Stimulated activated CD4-positive, alpha-beta T cell treated with anti-CD3 and anti-CD28 coated beads, Interleukin-2, amount 100 ng/mL, for 4 hours (primary cell): ENCODE data around the gene EBNA1BP2.
A peak's percentile ranks its signal among the peaks of the same experiment; 100 is the strongest.
"Not testable (repeated sequence)": the region's sequence is repeated elsewhere in the genome, so short reads cannot be mapped to it uniquely, and the experiment has no call there.

Source experiments
- DNase-seq: peaks from one replicate; pipeline ENCODE4 v3.0.0-alpha.2; 2020; ENCODE audit warnings: low read depth

EBNA1BP2 gene, protein sequence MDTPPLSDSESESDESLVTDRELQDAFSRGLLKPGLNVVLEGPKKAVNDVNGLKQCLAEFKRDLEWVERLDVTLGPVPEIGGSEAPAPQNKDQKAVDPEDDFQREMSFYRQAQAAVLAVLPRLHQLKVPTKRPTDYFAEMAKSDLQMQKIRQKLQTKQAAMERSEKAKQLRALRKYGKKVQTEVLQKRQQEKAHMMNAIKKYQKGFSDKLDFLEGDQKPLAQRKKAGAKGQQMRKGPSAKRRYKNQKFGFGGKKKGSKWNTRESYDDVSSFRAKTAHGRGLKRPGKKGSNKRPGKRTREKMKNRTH

DNA sequence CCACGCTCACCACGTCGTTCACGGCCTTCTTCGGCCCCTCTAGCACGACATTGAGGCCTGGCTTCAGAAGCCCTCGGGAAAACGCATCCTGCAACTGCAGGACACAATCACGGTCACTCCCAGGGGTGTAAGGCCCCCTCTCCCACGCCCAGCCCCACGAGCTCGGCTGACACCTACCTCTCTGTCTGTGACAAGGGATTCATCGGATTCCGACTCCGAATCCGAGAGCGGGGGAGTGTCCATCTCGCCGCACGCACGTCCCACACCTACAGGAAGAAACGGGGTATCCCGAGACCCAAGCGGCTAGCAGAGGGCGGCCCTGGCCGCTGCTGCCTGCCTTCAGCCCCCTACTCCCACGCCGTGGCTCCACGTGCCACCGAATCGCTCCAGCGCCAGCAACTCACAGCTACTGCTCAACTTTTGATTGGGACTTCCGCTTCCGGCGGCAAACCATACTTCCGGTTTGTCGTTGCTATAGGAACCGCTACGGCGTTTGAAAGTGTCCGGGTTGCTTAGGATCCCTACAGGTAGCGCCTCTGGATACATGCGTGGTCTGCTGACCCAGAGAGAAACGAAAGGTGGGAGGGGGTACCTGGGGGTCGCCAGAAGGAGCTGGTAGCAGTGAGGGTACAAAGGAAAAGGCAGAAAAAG is at the start of gene EBNA1BP2, which contains the start of gene CFAP57:
TSS of gene EBNA1BP2 (minus strand) at position 415 of the 651 bp plus-strand sequence. CDS start at position 243, 172 bp downstream.
TSS of gene CFAP57 (plus strand) at position 455 of the 651 bp plus-strand sequence. CDS start 424 bp downstream, outside the sequence.
- peak; percentile 87 for DNase-seq

GRCh38 chr1:43221797-43222196 is 49.7 kb upstream of the EBNA1BP2 start:
- DNase-seq = no peak

GRCh38 chr1:43220905-43221778 is 49.1 kb upstream of the EBNA1BP2 start:
- DNase-seq = no peak

GRCh38 chr1:43217747-43218146 is 45.7 kb upstream of the EBNA1BP2 start:
- DNase-seq = no peak

GRCh38 chr1:43214501-43215444 is 42.7 kb upstream of the EBNA1BP2 start:
- DNase-seq = no peak

- DNase-seq = not testable (repeated sequence)
Observed at GRCh38 chr1:43208277-43208676, 36.2 kb upstream of the EBNA1BP2 start.

DNA sequence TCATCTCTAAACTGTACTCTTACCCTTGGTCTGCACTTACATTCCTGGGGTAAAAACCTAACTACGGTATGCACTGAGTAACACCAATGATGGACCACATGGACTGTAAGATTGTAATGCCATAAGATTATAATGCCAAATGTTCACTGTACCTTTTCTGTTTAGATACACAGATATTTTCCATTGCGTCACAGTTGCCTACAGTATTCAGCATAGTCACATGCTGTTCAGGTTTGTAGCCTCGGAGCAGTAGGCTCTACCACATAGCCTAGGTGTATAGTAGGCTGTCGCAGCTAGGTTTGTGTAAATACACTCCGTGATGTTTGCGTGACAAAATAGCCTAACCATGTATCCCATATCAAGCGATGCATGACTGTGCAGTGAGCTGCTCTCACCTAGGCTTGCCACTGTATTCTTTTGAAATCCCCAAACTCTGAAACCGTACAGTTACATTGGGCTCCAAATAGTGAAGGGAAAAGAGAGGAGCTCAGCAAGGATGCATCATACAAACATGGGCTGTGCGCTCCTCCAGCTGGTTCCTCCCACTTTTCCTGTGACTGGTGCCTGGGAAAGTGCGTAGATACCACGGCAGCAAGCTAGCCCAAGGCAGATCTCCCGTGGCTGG is 35.3 kb upstream of the EBNA1BP2 start:
- DNase-seq = no peak

- no peak for DNase-seq
Observed at GRCh38 chr1:43206600-43207228, 34.6 kb upstream of the EBNA1BP2 start.

DNA sequence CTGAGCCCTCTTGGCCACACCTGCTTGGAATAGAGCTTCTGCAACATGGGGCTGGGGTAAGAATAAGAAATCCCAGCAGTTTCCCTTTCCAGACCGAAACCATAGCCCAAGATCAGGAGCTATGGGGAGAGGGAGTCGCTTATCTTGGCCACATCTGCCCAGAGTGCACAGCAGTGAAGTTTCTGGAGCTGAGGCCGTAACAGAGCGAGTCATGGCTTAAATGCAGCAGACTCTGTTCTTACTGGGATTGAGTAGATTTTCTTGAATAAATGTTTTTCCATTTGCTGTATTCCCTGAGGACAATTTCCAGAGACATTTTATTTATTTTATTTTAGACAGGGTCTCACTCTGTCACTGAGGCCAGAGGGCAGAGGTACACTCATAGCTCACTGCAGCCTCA is 33.6 kb upstream of the EBNA1BP2 start:
- DNase-seq = no peak

DNA sequence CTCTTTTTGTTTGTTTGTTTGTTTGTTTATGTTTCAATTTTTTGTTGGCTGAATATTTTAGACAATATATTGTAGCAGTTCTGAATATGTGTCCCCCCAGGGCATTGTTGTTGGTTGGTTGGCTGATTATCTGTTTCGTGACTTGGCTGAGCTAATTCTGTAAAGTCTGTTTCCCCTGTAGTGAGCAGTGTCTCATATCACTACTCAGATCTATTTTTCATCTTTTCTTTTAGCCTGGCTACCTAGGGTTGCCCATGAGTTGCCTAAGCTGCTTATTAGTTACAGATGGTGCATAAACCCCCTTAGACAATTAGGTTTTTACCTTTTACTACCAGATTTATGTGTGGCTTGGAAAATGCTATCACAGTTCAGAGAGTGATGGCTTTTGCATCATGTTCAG is 32.3 kb upstream of the EBNA1BP2 start:
- DNase-seq = no peak

GRCh38 chr1:43203859-43204258 is 31.8 kb upstream of the EBNA1BP2 start:
- DNase-seq = no peak

- no peak for DNase-seq
Observed at GRCh38 chr1:43199093-43199726, 27.1 kb upstream of the EBNA1BP2 start.

DNA sequence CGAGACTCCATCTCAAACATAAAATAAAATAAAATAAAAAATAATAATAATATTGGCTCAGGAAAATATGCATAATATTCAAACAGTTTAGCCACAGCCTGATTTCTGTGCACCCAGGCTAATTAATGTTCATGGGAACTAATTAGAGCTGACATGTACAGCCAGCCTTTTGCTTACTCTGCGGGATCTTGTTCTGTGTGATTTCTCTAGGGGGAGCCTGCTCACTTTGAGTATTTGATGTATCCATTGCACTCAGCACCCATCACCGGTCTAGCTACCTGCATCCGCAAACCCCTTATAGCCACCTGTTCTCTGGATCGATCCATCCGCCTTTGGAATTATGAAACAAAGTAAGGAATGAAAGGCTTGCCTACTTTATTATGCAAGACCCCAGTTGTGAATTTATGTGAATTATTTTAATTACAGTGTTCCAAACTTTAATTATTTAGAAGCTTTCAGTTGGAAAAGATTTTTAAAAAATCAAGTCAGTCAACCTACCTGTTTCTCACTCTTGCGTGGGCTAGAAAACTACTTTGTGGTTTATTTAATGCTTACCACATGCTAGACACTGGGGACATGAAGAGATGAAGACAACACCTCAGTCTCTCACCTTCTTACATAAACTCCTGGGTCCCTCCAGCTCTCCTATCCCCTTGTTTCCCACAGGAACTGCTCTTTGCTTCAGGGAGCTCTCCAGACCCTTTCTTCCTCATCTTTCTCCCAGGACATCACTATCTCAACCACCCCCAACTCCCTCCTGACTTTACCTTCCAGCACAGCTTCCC is 25.4 kb upstream of the EBNA1BP2 start:
- DNase-seq = no peak

DNA sequence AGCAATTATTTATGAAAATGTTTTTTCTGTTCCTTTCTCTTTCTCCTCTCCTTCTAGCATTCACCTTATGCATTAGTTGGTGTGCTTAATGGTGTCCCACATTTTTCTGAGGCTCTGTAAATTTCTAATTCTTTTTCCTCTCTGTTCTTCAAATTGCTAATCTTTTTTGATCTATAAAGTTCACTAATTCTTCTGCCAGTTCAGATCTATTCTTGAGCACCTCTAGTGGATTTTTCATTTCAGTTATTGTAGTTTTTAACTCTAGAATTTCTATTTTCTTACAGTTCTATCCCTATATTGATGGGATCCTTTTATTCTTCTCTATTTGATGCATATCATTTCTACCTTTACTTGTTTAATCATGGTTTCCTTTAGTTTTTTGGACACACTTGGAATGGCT is 22.4 kb upstream of the EBNA1BP2 start:
- DNase-seq = no peak

GRCh38 chr1:43188106-43188505 is 16.0 kb upstream of the EBNA1BP2 start:
- no peak for DNase-seq

DNA sequence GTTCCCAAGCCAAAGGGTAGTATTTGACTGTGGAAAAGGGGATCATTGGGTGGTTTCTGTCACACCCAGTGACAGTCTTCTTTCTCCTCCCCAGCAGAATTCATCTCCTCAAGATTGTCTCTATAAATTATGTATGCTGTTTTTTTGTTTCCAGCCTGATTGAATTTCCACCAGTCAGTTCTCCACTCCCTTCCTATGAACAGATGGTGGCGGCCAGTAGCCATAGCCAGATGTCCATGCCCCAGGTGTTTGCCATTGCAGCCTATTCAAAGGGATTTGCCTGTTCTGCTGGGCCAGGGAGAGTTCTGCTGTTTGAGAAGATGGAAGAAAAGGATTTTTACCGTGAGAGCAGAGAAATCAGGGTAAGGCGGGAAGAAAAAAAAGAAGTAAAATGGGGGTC is 12.9 kb upstream of the EBNA1BP2 start:
- DNase-seq = no peak

DNA sequence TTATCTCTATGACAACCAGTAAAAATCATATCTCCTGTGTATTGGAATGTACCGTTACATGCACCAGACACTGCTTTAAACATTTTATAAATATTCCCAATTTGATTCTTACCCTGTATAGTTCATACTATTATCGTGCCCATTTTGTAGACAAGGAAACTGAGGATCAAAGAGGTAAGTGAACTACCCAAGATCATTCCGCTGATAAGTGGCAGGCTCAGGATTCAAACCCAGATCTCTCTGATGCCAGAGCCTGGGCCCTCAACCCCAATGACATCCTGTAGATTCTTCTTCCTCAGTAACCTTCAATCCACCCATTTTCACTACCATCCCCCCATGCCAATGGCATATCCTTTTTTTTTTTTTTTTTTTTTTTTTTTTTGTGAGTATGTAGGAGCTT is 12.3 kb upstream of the EBNA1BP2 start:
- no peak for DNase-seq

DNA sequence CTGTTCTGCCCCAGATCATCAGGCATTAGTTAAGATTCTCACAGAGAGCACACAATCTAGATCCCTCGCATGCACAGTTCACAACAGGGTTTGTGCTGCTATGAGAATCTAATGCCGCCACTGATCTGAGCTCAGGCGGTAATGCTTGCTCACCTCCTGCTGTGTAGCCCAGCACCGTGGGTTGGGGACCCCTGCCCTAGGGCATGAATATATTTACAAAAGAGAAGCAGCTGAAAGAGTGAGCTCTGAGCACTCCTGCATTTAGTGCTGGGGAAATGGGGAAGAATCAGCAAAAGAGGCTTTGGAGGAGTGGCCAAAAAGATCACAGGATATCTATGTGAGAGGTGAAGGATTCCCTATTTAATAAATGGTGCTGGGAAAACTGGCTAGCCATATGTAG is 5.6 kb upstream of the EBNA1BP2 start:
- no peak for DNase-seq

DNA sequence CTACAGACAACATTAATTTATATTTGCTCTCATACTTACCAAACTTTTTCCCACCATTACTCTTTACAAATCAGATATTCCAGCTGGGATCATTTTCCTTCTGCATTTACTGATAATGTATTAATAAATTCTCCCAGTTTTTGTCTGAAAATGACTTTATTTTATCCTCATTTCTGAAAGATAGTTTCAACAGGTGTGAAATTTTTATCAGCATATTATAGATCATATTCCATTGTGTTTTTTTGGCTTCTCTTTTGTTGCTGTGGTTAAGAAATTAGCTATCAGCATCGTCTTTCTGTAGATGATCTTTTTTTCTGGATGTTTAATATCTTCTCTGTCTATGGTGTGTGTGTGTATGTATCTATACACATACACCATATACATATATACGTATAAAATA is 2.8 kb upstream of the EBNA1BP2 start:
- DNase-seq = no peak
